H1 (cell line): ENCODE data around the gene ARHGEF28. TPM values are rescaled to one million over a fixed set of nuclear protein-coding genes. Genes with fewer than 3 reads are reported as not detected.

ENCODE experiments used
- EP300 ChIP-seq, 2 experiments: IDR thresholded peaks; 1 replicate in 1 of 2; 2 replicates in 1 of 2; pipeline ENCODE4 v1.6.1; 2011 to 2012; ENCODE audit warnings: low read depth in 2 of 2, low read length in 2 of 2, mild to moderate bottlenecking in 2 of 2, borderline replicate concordance in 1 of 2, inconsistent platforms in 1 of 2, moderate library complexity in 1 of 2
- polyA plus RNA-seq, 7 experiments: library from polyadenylated mRNA; depleted of rRNA in 3 of 7; stranded (reverse) in 5 of 7; unstranded in 2 of 7; fragments of >200 nt in 5 of 7; fragments of 200-250 nt in 2 of 7; gene quantifications; 1 replicate in 5 of 7; 2 replicates in 1 of 7; 4 replicates in 1 of 7; pipeline versions ENCODE4 v1.2.1 to v1.2.3, GENCODE V29; 2011 to 2013; ENCODE audit warnings: missing spikeins in 2 of 7, mixed read lengths in 2 of 7
- total RNA-seq: library from RNA; stranded (reverse); fragmentation: NEBNext Ultra II Directional; extraction: Animal tissue kit (Norgen Biotek cat#: 25700); gene quantifications from 2 replicates; pipeline ENCODE4 v1.2.1, GENCODE V29; 2021

ARHGEF28 gene
- total and polyA plus RNA-seq, 2 of the 8 experiments (the other 6 are each of a cell fraction or from before 2014, with no cell fraction given) = 0.33 to 1.0 TPM

GRCh38 chr5:73942783-73943182 is 316.8 kb downstream of the ARHGEF28 start (continued):
- TF ChIP-seq EP300 (IDR thresholded peaks at IDR 0.05; ENCODE audit: borderline replicate concordance in 1 of 2, low read depth in 2 of 2, low read length in 2 of 2) = no peak
